ENCODE results near the gene ACYP2. TPM values are rescaled to one million over a fixed set of nuclear protein-coding genes. Genes with fewer than 3 reads are reported as not detected.

The ACYP2 gene
- total RNA-seq, 1 donor from 2014 or later = 4.4 TPM

- no peak for DNase-seq (ENCODE audit: low read depth in 2 of 2)
These were observed 97.0 kb downstream of the ACYP2 start for GRCh38 chr2:54212456-54212855.

GRCh38 chr2:54213082-54213481 is 97.7 kb downstream of the ACYP2 start:
- DNase-seq (ENCODE audit: low read depth in 2 of 2) = no peak

- no peak for DNase-seq (ENCODE audit: low read depth in 2 of 2)
These were observed 109.6 kb downstream of the ACYP2 start for GRCh38 chr2:54224997-54225396.

- DNase-seq (ENCODE audit: low read depth in 2 of 2) = peak in 1 of 2 donors; percentile 68
These were observed 110.8 kb downstream of the ACYP2 start for GRCh38 chr2:54226260-54226659.

- DNase-seq (ENCODE audit: low read depth in 2 of 2) = no peak
These were observed 112.4 kb downstream of the ACYP2 start for GRCh38 chr2:54227798-54228197.

GRCh38 chr2:54228945-54229344 is 113.5 kb downstream of the ACYP2 start:
- no peak for DNase-seq (ENCODE audit: low read depth in 2 of 2)

GRCh38 chr2:54233832-54234649 is 118.6 kb downstream of the ACYP2 start:
- DNase-seq (ENCODE audit: low read depth in 2 of 2) = no peak

GRCh38 chr2:54237428-54237827 is 122.0 kb downstream of the ACYP2 start:
- DNase-seq (ENCODE audit: low read depth in 2 of 2) = no peak

GRCh38 chr2:54239427-54239826 is 124.0 kb downstream of the ACYP2 start:
- DNase-seq (ENCODE audit: low read depth in 2 of 2) = no peak

GRCh38 chr2:54240515-54241469 is 125.4 kb downstream of the ACYP2 start:
- DNase-seq (ENCODE audit: low read depth in 2 of 2) = no peak

- DNase-seq (ENCODE audit: low read depth in 2 of 2) = no peak
These were observed 131.7 kb downstream of the ACYP2 start for GRCh38 chr2:54247115-54247514.

- DNase-seq (ENCODE audit: low read depth in 2 of 2) = no peak
These were observed 134.2 kb downstream of the ACYP2 start for GRCh38 chr2:54249629-54250028.

- DNase-seq (ENCODE audit: low read depth in 2 of 2) = peak in 1 of 2 donors; percentile 5
These were observed 138.8 kb downstream of the ACYP2 start for GRCh38 chr2:54254180-54254579.

GRCh38 chr2:54255230-54256090 is 140.0 kb downstream of the ACYP2 start:
- no peak for DNase-seq (ENCODE audit: low read depth in 2 of 2)

- no peak for DNase-seq (ENCODE audit: low read depth in 2 of 2)
These were observed 140.8 kb downstream of the ACYP2 start, which contains the start of gene TSPYL6 for GRCh38 chr2:54256091-54256694. TSS of gene TSPYL6 (minus strand) at chr2:54256229. CDS start at chr2:54256151, 78 bp downstream.

GRCh38 chr2:54258166-54258565 is 142.8 kb downstream of the ACYP2 start:
- no peak for DNase-seq (ENCODE audit: low read depth in 2 of 2)

GRCh38 chr2:54259413-54260240 is 144.2 kb downstream of the ACYP2 start:
- DNase-seq (ENCODE audit: low read depth in 2 of 2) = no peak

GRCh38 chr2:54260241-54260595 is 144.8 kb downstream of the ACYP2 start:
- no peak for DNase-seq (ENCODE audit: low read depth in 2 of 2)

GRCh38 chr2:54261537-54261936 is 146.1 kb downstream of the ACYP2 start:
- no peak for DNase-seq (ENCODE audit: low read depth in 2 of 2)

Measured in dermis microvascular lymphatic vessel endothelial cell (primary cell).